Heart left ventricle (tissue), 13 donors: Measurements from ENCODE around the gene PAX6.

Experiments
- CTCF ChIP-seq, 12 donors: fragments of 200-600 bp; sonication (generic) in 4 of 12; IDR thresholded peaks; one replicate each; pipeline versions ENCODE4 v1.5.0 to v1.8.0; 2018 to 2022; ENCODE audit warnings: antibody characterized with exemption in 12 of 12, mild to moderate bottlenecking in 5 of 12
- POLR2A ChIP-seq, 2 donors: fragments of 450-650 bp; IDR thresholded peaks; one replicate each; pipeline ENCODE4 v1.6.1; 2017; ENCODE audit warnings: antibody characterized with exemption in 2 of 2, mild to moderate bottlenecking in 2 of 2, moderate library complexity in 2 of 2
- donor health status: ischemic (EF 13 %, LVEDD 7.1; RV severe dilation, severe dysfunction).
- donor health status: DM: no; HTN: yes; CAD: no.
- donor health status: DM: no; HTN: no; CAD: no.
- donor health status: ischemic (EF 25% LVEDD 6.9; RV normal size, moderate dysfunction).
- donor health status: ischemic (EF 25% LVEDD 5.7; RV mildly dilated, moderate dysfunction).
- donor health status: ischemic (EF 35%, LVEDD 5.7; RV mildly dilated, moderate dysfunction).
- donor health status: nonischemic (EF 11% LVEDD 7.7; RV severe dilation, severe dysfunction).
- donor health status: DM: yes; HTN: yes; CAD: no.
- donor health status: PGD.
- donor health status: ischemic (EF 29% LVEDD 5.4; RV normal size, mild dysfunction).
- donor health status: nonischemic (EF 23%, LVEDD 6.1; RV moderate dilation, normal function).

- TF ChIP-seq CTCF (IDR thresholded peaks at IDR 0.05) (no peak), POLR2A (IDR thresholded peaks at IDR 0.05) (no peak)
Observed at GRCh38 chr11:31793264-31793663, 17.9 kb downstream of the PAX6 start.
